ENCODE results near the gene TM9SF4. TPM values are rescaled to one million over a fixed set of nuclear protein-coding genes. Genes with fewer than 3 reads are reported as not detected.
"Not testable (repeated sequence)": the region's sequence is repeated elsewhere in the genome, so short reads cannot be mapped to it uniquely, and the experiment has no call there.

TM9SF4 gene
- total RNA-seq, 1 donor from 2014 or later: 46.4 TPM

- DNase-seq (ENCODE audit: low read depth): no peak
Measured at GRCh38 chr20:32089637-32090362, 19.7 kb upstream of the TM9SF4 start.

DNA sequence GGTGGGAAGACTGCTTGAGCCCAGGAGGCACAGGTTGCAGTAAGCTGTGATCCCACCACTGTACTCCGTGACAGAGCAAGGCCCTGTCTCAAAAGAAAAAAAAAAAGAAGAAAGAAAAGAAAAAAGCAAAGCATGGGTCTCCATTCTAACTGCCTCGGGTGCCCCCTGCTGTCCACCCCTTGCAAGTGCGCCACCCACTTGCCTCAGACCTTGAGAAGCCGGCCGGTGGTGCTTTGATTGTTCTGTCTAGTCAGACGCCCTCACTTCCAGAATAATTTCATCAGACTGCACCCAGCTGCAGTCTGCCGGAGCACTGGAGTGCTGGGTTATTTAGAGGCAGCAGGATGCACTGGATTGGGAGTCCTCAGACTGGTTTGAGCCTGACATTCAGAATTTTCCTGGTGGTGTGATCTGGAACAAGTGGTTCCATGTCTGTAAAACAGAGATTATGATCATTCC, 17.6 kb upstream of the TM9SF4 start:
- DNase-seq (ENCODE audit: low read depth): peak; percentile 77

- no peak for DNase-seq (ENCODE audit: low read depth)
Measured at GRCh38 chr20:32098786-32099185, 10.7 kb upstream of the TM9SF4 start.

DNA sequence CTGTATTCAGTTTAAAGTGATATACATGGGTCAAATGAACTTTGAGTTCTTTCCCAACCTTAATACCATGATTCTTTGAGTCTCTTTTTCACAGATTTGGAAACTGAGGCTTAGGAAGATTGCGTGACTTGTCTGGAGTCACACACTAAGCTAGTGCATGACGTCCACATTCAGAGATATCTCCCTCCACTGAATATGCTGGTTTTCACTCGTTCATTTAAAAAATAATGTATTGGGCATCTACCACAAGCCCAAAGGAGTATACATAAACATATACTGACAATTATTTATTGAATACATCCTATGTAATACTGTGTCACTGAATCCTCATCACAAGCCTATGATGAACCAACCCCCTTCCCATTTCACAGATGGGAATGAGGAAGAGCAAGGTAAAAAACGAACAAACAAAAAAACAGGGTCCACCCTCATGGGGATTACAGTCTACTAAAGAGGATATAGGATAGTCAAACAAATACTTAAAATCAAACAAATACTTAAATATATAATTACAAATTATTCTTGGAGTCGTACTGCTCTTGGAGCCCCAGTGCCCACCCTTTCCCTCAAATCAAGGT, 611 bp upstream of the TM9SF4 start:
- DNase-seq (ENCODE audit: low read depth): no peak

DNA sequence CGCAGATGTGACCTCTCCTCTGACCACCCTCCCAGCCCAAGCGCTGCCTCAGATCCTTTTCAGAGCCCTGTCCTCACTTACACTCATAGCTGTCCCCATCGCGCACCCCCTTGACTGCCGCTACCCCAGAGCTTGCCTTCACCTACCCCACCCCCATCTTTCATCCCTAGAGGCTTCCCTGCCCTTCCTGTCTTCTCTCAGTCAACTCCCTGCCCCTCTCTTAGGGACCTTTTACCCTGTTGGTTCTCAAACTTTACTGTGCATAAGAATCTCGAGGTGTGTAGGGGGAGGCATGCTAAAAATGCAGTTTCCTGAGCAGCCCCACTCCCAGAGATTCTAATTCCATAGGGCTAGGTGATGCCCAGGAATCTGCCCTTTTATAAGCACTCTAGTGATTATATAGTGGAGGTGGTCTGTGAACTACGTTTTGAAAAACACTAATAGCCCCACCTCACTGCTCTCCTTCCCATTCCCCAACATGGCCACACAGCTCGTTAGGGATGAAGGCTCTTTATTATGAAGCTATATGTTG, 725 bp downstream of the TM9SF4 start:
- DNase-seq (ENCODE audit: low read depth): no peak

- no peak for DNase-seq (ENCODE audit: low read depth)
Measured at GRCh38 chr20:32110727-32111126, 1.2 kb downstream of the TM9SF4 start.

DNA sequence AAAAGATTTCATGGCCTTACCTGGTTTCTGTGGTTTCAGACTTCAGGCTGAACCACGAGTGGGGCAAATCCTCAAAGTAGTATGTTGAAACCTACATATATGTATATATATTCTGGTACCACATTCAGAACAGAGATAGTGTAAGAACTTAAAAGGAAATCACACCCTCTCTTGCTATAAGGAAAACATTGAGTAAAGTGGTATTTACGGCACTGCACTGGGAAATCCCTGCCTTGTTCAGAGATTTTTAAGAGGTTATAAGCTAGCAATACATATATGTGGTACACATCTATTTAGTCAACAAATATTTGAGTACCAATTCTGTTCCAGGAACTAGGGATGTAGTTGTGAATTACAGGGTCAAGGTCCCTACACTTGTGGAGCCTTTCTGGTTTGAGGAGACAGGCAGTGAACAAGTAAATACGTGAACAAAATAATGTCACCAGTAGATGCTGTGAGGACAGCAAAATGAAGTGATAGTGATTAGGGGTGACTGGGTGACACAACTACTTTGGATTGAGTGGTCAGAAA, 1.7 kb downstream of the TM9SF4 start:
- DNase-seq (ENCODE audit: low read depth): no peak

- DNase-seq (ENCODE audit: low read depth): no peak
Measured at GRCh38 chr20:32111753-32112152, 2.2 kb downstream of the TM9SF4 start.

DNA sequence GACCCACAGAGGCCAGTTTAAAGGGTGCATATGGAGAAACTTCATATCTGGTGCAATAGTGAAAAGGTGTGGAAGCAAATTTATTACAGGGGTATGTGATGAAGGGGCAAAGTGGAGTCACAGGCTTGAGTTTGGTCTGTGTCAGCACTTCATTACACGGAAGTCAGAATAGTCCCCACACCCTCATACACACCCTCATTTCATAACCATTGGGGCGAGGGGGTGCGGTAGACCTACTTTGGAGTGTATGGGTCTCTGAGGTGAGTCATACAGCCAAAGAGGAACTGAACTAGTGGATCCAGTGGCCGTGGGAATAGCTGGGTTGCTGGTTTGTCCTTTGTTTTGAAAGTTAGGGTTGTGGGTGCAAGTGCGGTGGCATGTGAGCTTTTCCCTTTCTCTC, 3.3 kb downstream of the TM9SF4 start:
- no peak for DNase-seq (ENCODE audit: low read depth)

- no peak for DNase-seq (ENCODE audit: low read depth)
Measured at GRCh38 chr20:32113591-32114260, 4.2 kb downstream of the TM9SF4 start.

DNA sequence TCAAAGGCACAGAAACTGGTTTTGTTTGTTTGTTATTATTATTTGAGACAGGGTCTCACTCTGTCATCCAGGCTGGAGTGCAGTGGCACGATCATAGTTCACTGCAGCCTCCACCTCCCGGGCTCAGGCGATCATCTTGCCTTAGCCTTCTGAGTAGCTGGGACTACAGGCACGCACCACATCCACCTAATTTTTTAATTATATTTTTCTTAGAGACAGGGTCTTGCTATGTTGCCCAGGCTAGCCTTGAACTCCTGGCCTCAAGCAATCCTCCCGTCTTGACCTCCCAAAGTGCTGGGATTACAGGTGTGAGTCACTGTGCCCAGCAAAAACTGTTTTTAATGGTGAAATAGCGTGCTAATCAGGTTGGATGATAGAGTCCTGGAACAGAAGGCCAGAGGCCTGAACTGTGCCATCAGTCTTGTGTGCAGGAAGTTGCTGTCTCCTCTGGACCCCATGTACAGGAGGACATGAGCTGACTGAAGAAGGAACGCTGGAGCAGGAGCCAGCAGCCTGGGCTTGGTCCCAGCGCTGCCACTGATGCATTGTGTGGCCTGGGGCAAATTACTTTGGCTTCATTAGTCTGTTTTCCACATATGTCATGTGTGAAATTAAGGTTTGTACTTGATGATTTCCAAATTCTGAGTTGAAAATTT, 4.9 kb downstream of the TM9SF4 start:
- no peak for DNase-seq (ENCODE audit: low read depth)

- DNase-seq (ENCODE audit: low read depth): no peak
Measured at GRCh38 chr20:32115211-32115767, 5.8 kb downstream of the TM9SF4 start.

GRCh38 chr20:32116079-32116521, 6.6 kb downstream of the TM9SF4 start:
- DNase-seq (ENCODE audit: low read depth): peak; percentile 70

DNA sequence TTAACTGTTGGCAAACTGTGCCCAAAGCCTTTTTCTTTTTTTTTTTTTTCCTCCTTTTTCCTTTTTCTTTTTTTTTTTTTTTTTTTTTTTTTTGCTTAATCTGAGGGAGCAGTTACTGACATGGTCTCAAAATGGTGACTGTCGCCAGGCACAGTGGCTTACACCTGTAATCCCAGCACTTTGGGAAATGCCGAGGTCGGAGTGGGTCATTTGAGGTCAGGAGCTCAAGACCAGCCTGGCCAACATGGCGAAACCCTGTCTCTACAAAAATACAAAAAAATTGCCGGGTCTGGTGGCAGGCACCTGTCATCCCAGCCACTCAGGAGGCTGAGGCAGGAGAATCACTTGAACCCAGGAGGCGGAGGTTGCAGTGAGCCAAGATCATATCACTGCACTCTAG, 7.3 kb downstream of the TM9SF4 start:
- not testable (repeated sequence) for DNase-seq (ENCODE audit: low read depth)

DNA sequence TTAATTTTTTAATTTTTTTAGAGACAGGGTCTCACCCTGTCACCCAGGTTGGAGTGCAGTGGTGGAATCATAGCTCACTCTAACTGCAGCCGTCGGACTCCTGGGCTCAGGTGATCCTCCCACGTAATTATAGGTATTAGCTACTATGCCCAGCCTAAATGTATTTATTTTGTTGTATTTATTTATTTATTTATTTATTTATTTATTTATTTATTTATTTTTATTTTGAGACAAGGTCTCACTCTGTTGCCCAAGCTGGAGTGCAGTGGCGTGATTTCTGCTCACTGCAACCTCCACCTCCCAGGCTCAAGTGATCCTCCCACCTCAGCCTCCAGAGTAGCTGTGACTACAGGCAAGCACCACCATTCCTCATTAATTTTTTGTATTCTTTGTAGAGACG, 8.9 kb downstream of the TM9SF4 start:
- not testable (repeated sequence) for DNase-seq (ENCODE audit: low read depth)

DNA sequence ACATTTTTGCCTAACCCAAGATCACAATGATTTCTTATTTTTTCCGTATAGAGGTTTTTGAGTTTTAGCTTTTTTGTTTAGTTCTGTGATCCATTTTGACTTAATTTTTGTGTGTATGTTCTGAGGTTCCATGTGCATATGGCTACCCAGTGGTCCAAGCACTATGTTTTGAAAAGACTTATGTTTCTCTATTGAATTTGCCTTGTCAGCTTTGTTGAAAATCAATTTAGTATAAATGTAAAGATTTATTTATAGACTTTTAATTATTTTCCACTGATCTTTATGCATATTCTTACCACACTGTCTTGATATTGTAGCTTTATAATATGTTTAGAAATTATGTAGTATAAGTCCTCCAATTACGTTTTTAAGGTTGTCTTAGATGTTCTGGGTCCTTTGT, 10.2 kb downstream of the TM9SF4 start:
- no peak for DNase-seq (ENCODE audit: low read depth)

- not testable (repeated sequence) for DNase-seq (ENCODE audit: low read depth)
Measured at GRCh38 chr20:32121908-32122307, 12.4 kb downstream of the TM9SF4 start.

DNA sequence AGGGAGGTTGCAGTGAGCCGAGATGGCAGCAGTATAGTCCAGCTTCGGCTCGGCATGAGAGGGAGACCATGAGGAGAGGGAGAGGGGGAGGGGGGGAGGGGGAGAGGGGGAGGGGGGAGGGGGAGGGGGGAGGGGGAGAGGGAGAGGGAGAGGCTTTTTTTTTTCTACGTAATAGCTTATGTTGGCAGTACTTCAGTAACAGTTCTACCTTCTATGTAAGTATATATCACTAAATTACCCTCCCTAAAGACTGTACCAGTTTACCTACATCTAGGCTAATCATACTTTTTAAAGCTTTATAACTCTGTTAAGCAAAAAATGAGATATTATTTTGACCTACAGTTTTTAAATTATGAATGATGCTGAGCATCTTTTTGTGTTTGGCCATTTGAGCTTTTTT, 13.6 kb downstream of the TM9SF4 start:
- no peak for DNase-seq (ENCODE audit: low read depth)

- DNase-seq (ENCODE audit: low read depth): no peak
Measured at GRCh38 chr20:32124916-32125454, 15.5 kb downstream of the TM9SF4 start.

DNA sequence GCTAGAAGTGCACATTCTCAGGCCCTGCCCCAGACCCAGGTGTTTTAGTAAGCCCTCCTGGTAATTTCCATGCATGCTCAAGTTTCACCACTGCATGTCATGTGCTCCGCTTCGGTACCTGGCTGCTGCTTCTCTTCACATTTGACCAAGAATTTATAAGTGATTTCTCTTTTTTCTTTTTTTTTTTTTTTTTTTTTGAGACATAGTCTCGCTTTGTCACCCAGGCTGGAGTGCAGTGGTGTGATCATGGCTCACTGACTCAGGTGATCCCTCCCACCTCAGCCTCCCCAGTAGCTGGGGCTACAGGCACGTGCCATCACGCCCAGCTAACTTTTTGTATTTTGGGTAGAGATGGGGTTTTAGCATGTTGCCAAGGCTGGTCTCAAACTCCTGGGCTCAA, 16.0 kb downstream of the TM9SF4 start:
- DNase-seq (ENCODE audit: low read depth): no peak

DNA sequence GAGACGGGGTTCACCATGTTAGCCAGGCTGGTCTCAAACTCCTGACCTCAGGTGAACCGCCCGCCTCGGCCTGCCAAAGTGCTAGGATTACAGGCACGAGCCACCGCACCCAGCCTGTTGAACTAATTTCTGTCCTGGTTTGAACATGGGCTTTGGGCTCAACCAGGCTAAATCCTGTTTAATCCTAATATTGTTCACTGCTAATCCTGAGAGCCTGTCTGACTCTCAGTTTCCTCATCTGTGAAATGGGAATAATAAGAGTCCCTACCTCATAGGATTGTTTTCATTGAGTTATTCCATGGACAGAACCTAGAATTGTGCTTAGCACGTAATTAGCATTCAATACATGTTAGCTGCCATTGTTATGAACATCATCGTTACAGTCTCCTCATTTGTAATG, 17.4 kb downstream of the TM9SF4 start:
- DNase-seq (ENCODE audit: low read depth): no peak
